Erythroblast (primary cell): ENCODE measurements around the gene SH3GL1.

Experiments used
- GATA1 ChIP-seq: IDR thresholded peaks from 2 replicates; pipeline ENCODE4 v1.6.1; 2011; ENCODE audit warnings: low read depth, mild to moderate bottlenecking, control low read depth, low read length, moderate library complexity
- POLR2A ChIP-seq: IDR thresholded peaks from 2 replicates; pipeline ENCODE4 v1.6.1; 2011; ENCODE audit warnings: mild to moderate bottlenecking, low read length

DNA sequence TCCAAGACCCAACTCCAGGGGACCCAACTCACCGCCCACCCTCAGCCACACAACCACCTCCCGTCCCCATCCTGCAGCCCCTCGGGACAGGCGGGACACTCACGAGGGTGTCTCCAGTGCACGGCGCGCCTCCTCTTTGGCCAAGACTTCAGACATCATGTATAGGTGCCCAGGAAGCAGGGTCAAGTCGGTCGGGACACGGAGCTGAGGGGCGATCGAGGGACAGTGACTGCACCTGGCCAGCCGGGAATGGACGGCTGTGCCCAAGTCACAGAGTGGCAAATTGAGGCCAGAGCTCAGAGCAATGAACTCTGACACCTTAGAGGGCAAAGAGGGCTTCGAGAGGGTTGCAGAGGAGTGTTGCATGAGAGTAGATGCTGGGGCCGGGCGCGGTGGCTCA lies 70.5 kb downstream of the SH3GL1 start:
- no peak for TF ChIP-seq POLR2A
- TF ChIP-seq GATA1: no peak
